Measurements from ENCODE around the gene UAP1L1.
"Not testable (repeated sequence)": the region's sequence is repeated elsewhere in the genome, so short reads cannot be mapped to it uniquely, and the experiment has no call there.

Gene UAP1L1

GRCh38 chr9:137077010-137077747, at the start of gene UAP1L1:
Gene UAP1L1 (plus strand): TSS chr9:137077517. CDS start chr9:137077533, 16 bp downstream.
- peak; percentile 84 for DNase-seq

- DNase-seq, result peak; percentile 90
Measured at GRCh38 chr9:137028263-137029057, 48.9 kb upstream of the UAP1L1 start.

- DNase-seq, result peak; percentile 90
Measured at GRCh38 chr9:137029058-137029936, 48.0 kb upstream of the UAP1L1 start.

- no peak for DNase-seq
Measured at GRCh38 chr9:137030006-137030405, 47.3 kb upstream of the UAP1L1 start.

GRCh38 chr9:137030538-137031527, 46.5 kb upstream of the UAP1L1 start:
- peak; percentile 84 for DNase-seq

GRCh38 chr9:137031904-137032640, 45.2 kb upstream of the UAP1L1 start, which contains the start of gene FUT7:
Gene FUT7 (minus strand): TSS chr9:137032088. CDS start chr9:137031991, 97 bp downstream.
- DNase-seq, result peak; percentile 79

GRCh38 chr9:137032858-137033257, 44.5 kb upstream of the UAP1L1 start:
- peak; percentile 76 for DNase-seq

GRCh38 chr9:137033481-137033880, 43.8 kb upstream of the UAP1L1 start:
- DNase-seq, result not testable (repeated sequence)

GRCh38 chr9:137034039-137034708, 43.1 kb upstream of the UAP1L1 start:
- DNase-seq, result no peak

GRCh38 chr9:137034709-137035506, 42.4 kb upstream of the UAP1L1 start:
- peak; percentile 94 for DNase-seq

- no peak for DNase-seq
Measured at GRCh38 chr9:137035507-137035834, 41.8 kb upstream of the UAP1L1 start.

GRCh38 chr9:137035937-137036336, 41.4 kb upstream of the UAP1L1 start:
- no peak for DNase-seq

GRCh38 chr9:137037035-137037434, 40.3 kb upstream of the UAP1L1 start:
- no peak for DNase-seq

GRCh38 chr9:137037483-137037882, 39.8 kb upstream of the UAP1L1 start:
- no peak for DNase-seq

- no peak for DNase-seq
Measured at GRCh38 chr9:137038916-137039315, 38.4 kb upstream of the UAP1L1 start.

GRCh38 chr9:137039611-137040366, 37.5 kb upstream of the UAP1L1 start:
- no peak for DNase-seq

GRCh38 chr9:137040568-137040967, 36.7 kb upstream of the UAP1L1 start:
- DNase-seq, result no peak

GRCh38 chr9:137041124-137041523, 36.2 kb upstream of the UAP1L1 start:
- no peak for DNase-seq
